OCI-LY7 (cell line): ENCODE data around the gene HMGCS1. TPM values are rescaled to one million over a fixed set of nuclear protein-coding genes. Genes with fewer than 3 reads are reported as not detected.

Experiments
- BruUV-seq: library from RNA; stranded (reverse); fragments of 400-500 nt; replicated peaks from 2 replicates; lab custom pipeline; 2021; lab: Mats Ljungman, UMichigan
- CTCF ChIA-PET: fragments of 300-600 bp; sonication (Branson Sonifier 250); formaldehyde crosslinking; loops from one replicate; lab custom pipeline; 2022; ENCODE audit warnings: antibody characterized with exemption; ENCODE audit not compliant: unreplicated experiment; lab: Charles Lee
- POLR2A ChIA-PET: fragments of 300-600 bp; sonication (Branson Sonifier 250); formaldehyde crosslinking; loops from one replicate; lab custom pipeline; 2022; ENCODE audit warnings: antibody characterized with exemption; lab: Charles Lee
- DNase-seq: peaks from one replicate; pipeline ENCODE4 v3.0.0-alpha.2; 2015; ENCODE audit warnings: low spot score
- H2AFZ ChIP-seq: fragments of 200-600 bp; sonication (generic), shearing (Covaris generic); 2 replicates; pipeline ENCODE4 v1.6.1; 2014; ENCODE audit warnings: mild to moderate bottlenecking, antibody characterized with exemption, low read length, moderate library complexity
- H3K27ac ChIP-seq: fragments of 200-600 bp; sonication (generic); 2 replicates; pipeline ENCODE4 v1.5.1; 2014; ENCODE audit warnings: mixed run types, low read depth, mild to moderate bottlenecking, moderate library complexity, low read length, inconsistent platforms; ENCODE audit not compliant: poor library complexity, severe bottlenecking
- H3K36me3 ChIP-seq: fragments of 200-600 bp; sonication (generic); 2 replicates; pipeline ENCODE4 v1.6.1; 2014; ENCODE audit warnings: mild to moderate bottlenecking, antibody characterized with exemption, low read length, moderate library complexity, mixed read lengths; ENCODE audit not compliant: insufficient read depth
- H3K4me1 ChIP-seq: fragments of 200-600 bp; sonication (generic); 2 replicates; pipeline ENCODE4 v1.5.1; 2014; ENCODE audit warnings: mild to moderate bottlenecking, low read length; ENCODE audit not compliant: insufficient read depth, poor library complexity, severe bottlenecking
- H3K4me2 ChIP-seq: fragments of 200-600 bp; sonication (generic); 2 replicates; pipeline ENCODE4 v1.6.1; 2014; ENCODE audit warnings: mild to moderate bottlenecking, low read length
- H3K4me3 ChIP-seq: fragments of 200-600 bp; sonication (generic); 2 replicates; pipeline ENCODE4 v1.5.1; 2014; ENCODE audit warnings: mild to moderate bottlenecking, low read depth, low read length; ENCODE audit not compliant: poor library complexity, severe bottlenecking
- H3K79me2 ChIP-seq: fragments of 200-600 bp; sonication (generic); 2 replicates; pipeline ENCODE4 v1.6.1; 2016; ENCODE audit warnings: low read depth, mild to moderate bottlenecking, low read length, moderate library complexity, mixed read lengths; ENCODE audit not compliant: insufficient read depth
- H3K9me2 ChIP-seq: fragments of 200-600 bp; sonication (generic); 2 replicates; pipeline ENCODE4 v1.6.1; 2016; ENCODE audit warnings: mild to moderate bottlenecking, low read length, mixed read lengths; ENCODE audit not compliant: insufficient read depth
- H3K9me3 ChIP-seq: fragments of 200-600 bp; sonication (generic); 2 replicates; pipeline ENCODE4 v1.6.1; 2014; ENCODE audit warnings: mild to moderate bottlenecking, mixed run types, low read length, mixed read lengths
- H4K20me1 ChIP-seq: fragments of 200-600 bp; sonication (generic); 2 replicates; pipeline ENCODE4 v1.6.1; 2014; ENCODE audit warnings: mild to moderate bottlenecking, antibody characterized with exemption, low read length, moderate library complexity, mixed read lengths; ENCODE audit not compliant: insufficient read depth
- CTCF ChIP-seq: fragments of 200-600 bp; sonication (generic); conservative IDR thresholded peaks from 2 replicates; pipeline ENCODE4 v1.5.1; 2014; ENCODE audit warnings: mild to moderate bottlenecking, antibody characterized with exemption, low read length, moderate library complexity, mixed read lengths
- EZH2phosphoT487 ChIP-seq: fragments of 200-600 bp; sonication (generic); IDR thresholded peaks from 2 replicates; pipeline ENCODE4 v1.6.1; 2018; ENCODE audit warnings: low read depth, borderline replicate concordance, mild to moderate bottlenecking, mixed run types, antibody characterized with exemption, low read length, moderate library complexity, mixed read lengths
- intact Hi-C: fragments of 100-400 bp; cut with micrococcal nuclease; formaldehyde crosslinking; loops from one replicate; pipeline ENCODE4 v1.10.0; 2022; ENCODE audit not compliant: unreplicated experiment
- total RNA-seq, 2 experiments: library from RNA; depleted of rRNA in 1 of 2; stranded (reverse); fragments of >200 nt in 1 of 2; shearing (Covaris generic) in 1 of 2; gene quantifications; 2 replicates each; pipeline ENCODE4 v1.2.3, GENCODE V29; 2014 to 2022

The HMGCS1 gene
- total RNA-seq, 2 experiments from 2014 or later = 59.5 to 236 TPM

GRCh38 chr5:43314724-43315123 is 1.5 kb upstream of the HMGCS1 start:
- H2AFZ ChIP-seq = peak overlapping the region; percentile 97; the same call in 1 of the 2 replicates
- ChIA-PET POLR2A (interaction anchor here (0.5 to 1.8 kb wide), 7 partner anchors 10 to 716 kb away, joined by 3 to 8 read pairs (median 4); no protein-coding TSS in a partner anchor), CTCF (interaction anchor here (1.0 kb wide), 1 partner anchor 169 kb away, joined by 3 read pairs; the partner anchor contains the start of gene TMEM267)
- no peaks in the 10 kb centered on the region for H3K9me2 ChIP-seq
- H3K4me1 ChIP-seq = peaks cover 34% of the 10 kb centered on the region
- peaks cover 35% of the 10 kb centered on the region for H3K79me2 ChIP-seq
- no peaks in the 10 kb centered on the region for H3K9me3 ChIP-seq
- H4K20me1 ChIP-seq = peaks cover 27% of the 10 kb centered on the region; the same call in 1 of the 2 replicates
- H3K4me2 ChIP-seq = no peak overlapping the region
- intact Hi-C loops = loop anchor here (5.0 kb wide), 4 partner anchors 207 to 1412 kb away; partner anchors contain the start of genes PAIP1 and RIMOC1
- no peak overlapping the region for H3K4me3 ChIP-seq
- DNase-seq = no peak
- TF ChIP-seq EZH2phosphoT487 (no peak), CTCF (no peak)
- BruUV-seq = no TSS peak
- no peak overlapping the region for H3K27ac ChIP-seq
- H3K36me3 ChIP-seq = peaks cover 24% of the 10 kb centered on the region

- Histone ChIP-seq H3K9me3 (no peaks in the 10 kb centered on the region), H3K4me3 (peak overlapping the region; percentile 53), H3K4me1 (peaks cover 42% of the 10 kb centered on the region), H4K20me1 (peaks cover 27% of the 10 kb centered on the region; the same call in 1 of the 2 replicates), H2AFZ (peak overlapping the region; percentile 97), H3K9me2 (no peaks in the 10 kb centered on the region), H3K36me3 (peaks cover 32% of the 10 kb centered on the region), H3K79me2 (peaks cover 43% of the 10 kb centered on the region), H3K4me2 (peak overlapping the region; percentile 73), H3K27ac (peak overlapping the region; percentile 79)
- TF ChIP-seq CTCF (no peak), EZH2phosphoT487 (no peak)
- DNase-seq = no peak
- intact Hi-C loops = loop anchor here (1.0 to 5.0 kb wide), 7 partner anchors 169 to 1412 kb away; partner anchors contain the start of genes PAIP1, RIMOC1 and TMEM267
- BruUV-seq = no TSS peak
- CTCF ChIA-PET = interaction anchor here (1.0 kb wide), 1 partner anchor 170 kb away, joined by 3 read pairs; the partner anchor contains the start of gene TMEM267
- POLR2A ChIA-PET = interaction anchor here (0.6 to 3.6 kb wide), 18 partner anchors 9 to 1500 kb away, joined by 3 to 34 read pairs (median 4); partner anchors contain the start of genes NNT, TMEM267 and ZNF131
Observed at GRCh38 chr5:43313854-43314457, 744 bp upstream of the HMGCS1 start.
